HCT116 (cell line): Measurements from ENCODE around the gene MPV17L. TPM values are rescaled to one million over a fixed set of nuclear protein-coding genes. Genes with fewer than 3 reads are reported as not detected.
"Not testable (repeated sequence)": the region's sequence is repeated elsewhere in the genome, so short reads cannot be mapped to it uniquely, and the experiment has no call there.

ENCODE experiments used
- ATAC-seq: fragments of 200-7000 bp; cut with Tn5 transposase; 2 replicates; pipeline ENCODE4 v1.9.1; 2020; ENCODE audit warnings: mild to moderate bottlenecking, moderate library complexity
- BruUV-seq: library from RNA; stranded (reverse); fragments of 400-500 nt; replicated peaks from 2 replicates; lab custom pipeline; 2021; lab: Mats Ljungman, UMichigan
- CTCF ChIA-PET: fragments of 300-600 bp; sonication (Branson Sonifier 250); formaldehyde crosslinking; loops from one replicate; lab custom pipeline; 2021; ENCODE audit warnings: antibody characterized with exemption; lab: Charles Lee
- POLR2A ChIA-PET: fragments of 300-600, 350-600 bp; sonication (Branson Sonifier 250); formaldehyde crosslinking; loops from one replicate; lab custom pipeline; 2021; ENCODE audit warnings: antibody characterized with exemption; lab: Charles Lee
- RAD21 ChIA-PET, 2 experiments: fragments of 300-600 bp; sonication (Branson Sonifier 250); formaldehyde crosslinking; loops; one replicate each; lab custom pipeline; 2023; ENCODE audit warnings: low total read pairs in 2 of 2; ENCODE audit not compliant: uncharacterized antibody in 2 of 2, unreplicated experiment in 2 of 2, low non-redundant PET in 1 of 2; lab: Charles Lee
- DNase-seq: peaks from one replicate; pipeline ENCODE4 v3.0.0-alpha.2; 2010; ENCODE audit warnings: low read depth, low spot score
- H2AFZ ChIP-seq: fragments of 200-600 bp; shearing (Covaris generic), sonication (generic); 2 replicates; pipeline ENCODE4 v1.6.1; 2017; ENCODE audit warnings: low read depth, mixed run types, mixed read lengths, antibody characterized with exemption, low read length; ENCODE audit not compliant: poor library complexity, severe bottlenecking
- H3K27ac ChIP-seq: 2 replicates; pipeline ENCODE4 v1.5.1; 2012; ENCODE audit warnings: low read depth, low read length
- H3K27me3 ChIP-seq: fragments of 200-600 bp; sonication (generic); 2 replicates; pipeline ENCODE4 v1.6.1; 2016; ENCODE audit warnings: mixed run types, low read length, mixed read lengths; ENCODE audit not compliant: insufficient read depth
- H3K36me3 ChIP-seq, 2 experiments: fragments of 200-500 bp in 1 of 2; fragments of 200-600 bp in 1 of 2; sonication (Bioruptor generic) in 1 of 2; sonication (generic) in 1 of 2; 2 replicates each; pipeline versions ENCODE4 v1.5.1 to v1.6.1; 2014 to 2016; ENCODE audit warnings: low read length in 2 of 2, inconsistent platforms in 1 of 2, mixed read lengths in 1 of 2, mixed run types in 1 of 2; ENCODE audit not compliant: insufficient read depth in 2 of 2, control insufficient read depth in 1 of 2
- H3K4me1 ChIP-seq, 2 experiments: fragments of 200-600 bp in 1 of 2; sonication (generic) in 1 of 2; 2 replicates each; pipeline versions ENCODE4 v1.5.1 to v1.6.1; 2012 to 2017; ENCODE audit warnings: low read length in 2 of 2, inconsistent platforms in 1 of 2, mild to moderate bottlenecking in 1 of 2, mixed read lengths in 1 of 2, mixed run types in 1 of 2, moderate library complexity in 1 of 2; ENCODE audit not compliant: insufficient read depth in 2 of 2, control insufficient read depth in 1 of 2
- H3K4me2 ChIP-seq: fragments of 200-600 bp; sonication (generic); 2 replicates; pipeline ENCODE4 v1.6.1; 2017; ENCODE audit warnings: mixed run types, low read length, mixed read lengths
- H3K4me3 ChIP-seq, 2 experiments: fragments of 200-600 bp in 1 of 2; sonication (generic) in 1 of 2; replicated peaks in 1 of 2; 2 replicates each; pipeline ENCODE4 v1.5.1; 2011 to 2016; ENCODE audit warnings: low read length in 2 of 2, control low read depth in 1 of 2, low read depth in 1 of 2, mild to moderate bottlenecking in 1 of 2, mixed read lengths in 1 of 2, mixed run types in 1 of 2
- H3K79me2 ChIP-seq: fragments of 200-600 bp; sonication (generic); 2 replicates; pipeline ENCODE4 v1.6.1; 2017; ENCODE audit warnings: mild to moderate bottlenecking, mixed run types, low read length, moderate library complexity, mixed read lengths; ENCODE audit not compliant: insufficient read depth
- H3K9ac ChIP-seq: fragments of 200-600 bp; sonication (generic); 2 replicates; pipeline ENCODE4 v1.6.1; 2016; ENCODE audit warnings: low read length, mixed read lengths
- H3K9me2 ChIP-seq: fragments of 200-600 bp; sonication (generic), shearing (Covaris generic); 2 replicates; pipeline ENCODE4 v1.6.1; 2017; ENCODE audit warnings: mixed run types, mild to moderate bottlenecking, moderate library complexity; ENCODE audit not compliant: insufficient read depth
- H3K9me3 ChIP-seq, 2 experiments: fragments of 200-500 bp in 1 of 2; fragments of 200-600 bp in 1 of 2; sonication (Bioruptor generic) in 1 of 2; sonication (generic) in 1 of 2; 2 replicates each; pipeline ENCODE4 v1.6.1; 2014 to 2017; ENCODE audit warnings: low read length in 2 of 2, mixed read lengths in 2 of 2, inconsistent platforms in 1 of 2, low read depth in 1 of 2, mild to moderate bottlenecking in 1 of 2, mixed run types in 1 of 2, moderate library complexity in 1 of 2; ENCODE audit not compliant: control insufficient read depth in 1 of 2, insufficient read depth in 1 of 2
- H4K20me1 ChIP-seq: fragments of 200-600 bp; sonication (generic), shearing (Covaris generic); 2 replicates; pipeline ENCODE4 v1.6.1; 2017; ENCODE audit warnings: mixed run types, mild to moderate bottlenecking, moderate library complexity; ENCODE audit not compliant: insufficient read depth
- CEBPB ChIP-seq: IDR thresholded peaks from 2 replicates; pipeline ENCODE4 v1.6.1; 2012; ENCODE audit warnings: low read depth
- EGR1 ChIP-seq: IDR thresholded peaks from 2 replicates; pipeline ENCODE4 v1.6.1; 2012; ENCODE audit warnings: low read depth
- POLR2A ChIP-seq: IDR thresholded peaks from 2 replicates; pipeline ENCODE4 v1.7.0; 2011; ENCODE audit warnings: borderline replicate concordance; ENCODE audit not compliant: insufficient read depth, insufficient read length; ENCODE audit errors: extremely low read depth
- SIN3A ChIP-seq: IDR thresholded peaks from 2 replicates; pipeline ENCODE4 v1.6.1; 2012; ENCODE audit warnings: low read depth
- ZFX ChIP-seq: fragments of 450-650 bp; IDR thresholded peaks from 2 replicates; pipeline ENCODE4 v1.6.1; 2017
- intact Hi-C: fragments of 100-400 bp; cut with micrococcal nuclease; formaldehyde crosslinking; loops from 2 replicates; pipeline ENCODE4 v1.10.0; 2022
- total RNA-seq: library from RNA; stranded (reverse); gene quantifications from one replicate; pipeline ENCODE4 v1.2.1, GENCODE V29; 2021; ENCODE audit not compliant: unreplicated experiment
- TF ChIP-seq, protein P1 (sequence below), 3 experiments: fragments of 200-600 bp in 1 of 3; sonication (generic) in 1 of 3; IDR thresholded peaks in 2 of 3; conservative IDR thresholded peaks in 1 of 3; 2 replicates each; pipeline ENCODE4 v1.5.1; 2012 to 2017; ENCODE audit warnings: low read depth in 2 of 3, low read length in 2 of 3, antibody characterized with exemption in 1 of 3, borderline replicate concordance in 1 of 3, control low read depth in 1 of 3, mild to moderate bottlenecking in 1 of 3, mixed read lengths in 1 of 3, mixed run types in 1 of 3, moderate library complexity in 1 of 3; ENCODE audit not compliant: insufficient read depth in 1 of 3
- TF ChIP-seq, protein P2 (sequence below): IDR thresholded peaks from 2 replicates; pipeline ENCODE4 v1.6.1; 2011; ENCODE audit warnings: mild to moderate bottlenecking, low read length, moderate library complexity; ENCODE audit not compliant: insufficient replicate concordance; ENCODE audit errors: extremely low read depth
- TF ChIP-seq, protein P3 (sequence below): IDR thresholded peaks from 2 replicates; pipeline ENCODE4 v1.6.1; 2012

The MPV17L gene
- total RNA-seq, 1 experiment from 2014 or later, result not detected

DNA sequence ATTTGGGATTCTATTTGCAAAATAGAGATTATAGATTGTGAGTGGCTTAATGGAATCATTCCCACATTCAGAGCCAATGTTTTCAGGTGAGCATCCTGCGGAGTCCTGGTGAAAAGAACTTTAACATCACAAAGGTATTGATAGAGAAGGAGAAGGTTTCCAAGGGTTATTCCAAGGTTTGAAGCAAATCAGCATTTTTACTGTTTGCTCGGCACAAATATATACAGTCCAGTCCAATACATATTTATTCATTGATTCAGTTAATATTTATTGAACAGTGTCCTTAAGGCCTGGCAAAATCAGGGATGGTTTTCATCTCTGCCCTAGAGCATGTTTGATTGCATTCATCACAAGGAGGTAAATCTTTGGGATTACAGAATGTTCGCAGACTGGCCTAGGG is 6.4 kb downstream of the MPV17L start (continued):
- TF ChIP-seq, protein P1, sequence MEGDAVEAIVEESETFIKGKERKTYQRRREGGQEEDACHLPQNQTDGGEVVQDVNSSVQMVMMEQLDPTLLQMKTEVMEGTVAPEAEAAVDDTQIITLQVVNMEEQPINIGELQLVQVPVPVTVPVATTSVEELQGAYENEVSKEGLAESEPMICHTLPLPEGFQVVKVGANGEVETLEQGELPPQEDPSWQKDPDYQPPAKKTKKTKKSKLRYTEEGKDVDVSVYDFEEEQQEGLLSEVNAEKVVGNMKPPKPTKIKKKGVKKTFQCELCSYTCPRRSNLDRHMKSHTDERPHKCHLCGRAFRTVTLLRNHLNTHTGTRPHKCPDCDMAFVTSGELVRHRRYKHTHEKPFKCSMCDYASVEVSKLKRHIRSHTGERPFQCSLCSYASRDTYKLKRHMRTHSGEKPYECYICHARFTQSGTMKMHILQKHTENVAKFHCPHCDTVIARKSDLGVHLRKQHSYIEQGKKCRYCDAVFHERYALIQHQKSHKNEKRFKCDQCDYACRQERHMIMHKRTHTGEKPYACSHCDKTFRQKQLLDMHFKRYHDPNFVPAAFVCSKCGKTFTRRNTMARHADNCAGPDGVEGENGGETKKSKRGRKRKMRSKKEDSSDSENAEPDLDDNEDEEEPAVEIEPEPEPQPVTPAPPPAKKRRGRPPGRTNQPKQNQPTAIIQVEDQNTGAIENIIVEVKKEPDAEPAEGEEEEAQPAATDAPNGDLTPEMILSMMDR (IDR thresholded peaks at IDR 0.05 in 2 of 3, conservative IDR thresholded peaks at IDR 0.05 in 1 of 3; ENCODE audit: borderline replicate concordance in 1 of 3, insufficient read depth in 1 of 3, low read depth in 2 of 3, low read length in 2 of 3), result no peak

DNA sequence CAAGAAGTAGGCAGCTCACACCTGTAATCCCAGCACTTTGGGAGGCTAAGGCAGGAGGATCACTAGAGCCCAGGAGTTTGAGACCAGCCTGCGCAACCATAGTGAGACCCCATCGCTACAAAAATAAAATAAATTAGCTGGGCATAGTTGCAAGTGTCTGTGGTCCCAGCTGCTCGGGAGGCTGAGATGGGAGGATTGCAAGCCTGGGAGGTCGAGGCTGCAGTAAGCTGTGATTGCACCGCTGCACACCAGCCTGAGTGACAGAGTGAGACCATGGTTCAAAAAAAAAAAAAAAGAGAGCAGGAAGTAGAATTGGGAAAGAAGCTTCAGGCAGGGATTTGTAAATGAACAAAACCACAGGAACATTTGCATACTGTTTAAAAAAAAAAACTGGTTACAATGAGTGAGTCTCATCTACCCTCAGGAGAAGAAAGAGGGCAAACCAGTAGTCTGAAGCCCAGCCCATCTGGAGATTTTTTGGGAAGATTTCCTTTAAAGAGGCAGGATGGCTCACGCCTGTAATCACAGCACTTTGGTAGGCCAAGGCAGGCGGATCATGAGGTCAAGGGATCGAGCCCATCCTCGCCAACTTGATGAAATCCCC is 7.9 kb downstream of the MPV17L start:
- no peaks in the 10 kb centered on the region for H3K27me3 ChIP-seq
- no peaks in the 10 kb centered on the region for H3K9me2 ChIP-seq
- no peaks in the 10 kb centered on the region for H4K20me1 ChIP-seq
- H3K4me2 ChIP-seq, result no peak overlapping the region
- ChIA-PET RAD21 (no interaction called here), POLR2A (interaction anchor here (0.7 kb wide), 1 partner anchor 15 kb away, joined by 3 read pairs; no protein-coding TSS in a partner anchor), CTCF (no interaction called here)
- no peak overlapping the region for H2AFZ ChIP-seq
- no peak for ATAC-seq
- no peaks in the 10 kb centered on the region for H3K9me3 ChIP-seq
- H3K9ac ChIP-seq, result no peak overlapping the region
- no TSS peak for BruUV-seq
- no peak overlapping the region for H3K27ac ChIP-seq
- intact Hi-C loops, result no loop called here
- no peak for DNase-seq
- no peaks in the 10 kb centered on the region for H3K4me1 ChIP-seq
- no peaks in the 10 kb centered on the region for H3K36me3 ChIP-seq
- TF ChIP-seq, protein P2, sequence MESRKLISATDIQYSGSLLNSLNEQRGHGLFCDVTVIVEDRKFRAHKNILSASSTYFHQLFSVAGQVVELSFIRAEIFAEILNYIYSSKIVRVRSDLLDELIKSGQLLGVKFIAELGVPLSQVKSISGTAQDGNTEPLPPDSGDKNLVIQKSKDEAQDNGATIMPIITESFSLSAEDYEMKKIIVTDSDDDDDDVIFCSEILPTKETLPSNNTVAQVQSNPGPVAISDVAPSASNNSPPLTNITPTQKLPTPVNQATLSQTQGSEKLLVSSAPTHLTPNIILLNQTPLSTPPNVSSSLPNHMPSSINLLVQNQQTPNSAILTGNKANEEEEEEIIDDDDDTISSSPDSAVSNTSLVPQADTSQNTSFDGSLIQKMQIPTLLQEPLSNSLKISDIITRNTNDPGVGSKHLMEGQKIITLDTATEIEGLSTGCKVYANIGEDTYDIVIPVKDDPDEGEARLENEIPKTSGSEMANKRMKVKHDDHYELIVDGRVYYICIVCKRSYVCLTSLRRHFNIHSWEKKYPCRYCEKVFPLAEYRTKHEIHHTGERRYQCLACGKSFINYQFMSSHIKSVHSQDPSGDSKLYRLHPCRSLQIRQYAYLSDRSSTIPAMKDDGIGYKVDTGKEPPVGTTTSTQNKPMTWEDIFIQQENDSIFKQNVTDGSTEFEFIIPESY, result no peak
- TF ChIP-seq, protein P3, sequence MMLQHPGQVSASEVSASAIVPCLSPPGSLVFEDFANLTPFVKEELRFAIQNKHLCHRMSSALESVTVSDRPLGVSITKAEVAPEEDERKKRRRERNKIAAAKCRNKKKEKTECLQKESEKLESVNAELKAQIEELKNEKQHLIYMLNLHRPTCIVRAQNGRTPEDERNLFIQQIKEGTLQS, result no peak
- TF ChIP-seq CEBPB (no peak), SIN3A (no peak), POLR2A (no peak), EGR1 (no peak), ZFX (no peak)
- H3K79me2 ChIP-seq, result no peaks in the 10 kb centered on the region
- H3K4me3 ChIP-seq, result no peak overlapping the region

DNA sequence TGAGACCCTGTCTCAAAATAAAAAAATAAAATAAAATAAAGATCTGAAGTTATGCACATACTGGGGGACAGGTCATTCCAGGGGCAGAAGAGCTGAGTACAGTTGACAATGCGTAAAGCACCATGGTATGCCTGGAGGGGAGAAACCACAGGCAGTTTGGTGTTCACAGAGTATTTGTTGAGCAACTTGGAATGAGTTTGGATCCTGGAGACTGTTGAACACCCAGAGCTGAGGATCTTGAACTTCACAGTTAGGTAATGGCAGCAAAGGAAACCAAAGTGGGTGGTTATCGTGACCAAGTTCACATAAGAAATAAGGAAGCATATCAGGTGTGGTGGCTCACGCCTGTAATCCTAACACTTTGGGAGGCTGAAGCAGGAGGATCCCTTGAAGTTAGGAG is 8.5 kb downstream of the MPV17L start:
- H3K9me2 ChIP-seq, H3K27ac ChIP-seq, ATAC-seq, H3K9me3 ChIP-seq, H4K20me1 ChIP-seq, H3K36me3 ChIP-seq, BruUV-seq, POLR2A ChIA-PET, H2AFZ ChIP-seq, H3K27me3 ChIP-seq, H3K79me2 ChIP-seq, H3K4me3 ChIP-seq, H3K4me1 ChIP-seq, RAD21 ChIA-PET, DNase-seq, H3K4me2 ChIP-seq, intact Hi-C loops, H3K9ac ChIP-seq, CTCF ChIA-PET: not testable (repeated sequence)
